ENCODE results near the gene SRBD1.

The SRBD1 gene

GRCh38 chr2:45353879-45354278, 257.2 kb downstream of the SRBD1 start:
- DNase-seq: no peak

GRCh38 chr2:45352506-45352905, 258.6 kb downstream of the SRBD1 start:
- DNase-seq: no peak

DNA sequence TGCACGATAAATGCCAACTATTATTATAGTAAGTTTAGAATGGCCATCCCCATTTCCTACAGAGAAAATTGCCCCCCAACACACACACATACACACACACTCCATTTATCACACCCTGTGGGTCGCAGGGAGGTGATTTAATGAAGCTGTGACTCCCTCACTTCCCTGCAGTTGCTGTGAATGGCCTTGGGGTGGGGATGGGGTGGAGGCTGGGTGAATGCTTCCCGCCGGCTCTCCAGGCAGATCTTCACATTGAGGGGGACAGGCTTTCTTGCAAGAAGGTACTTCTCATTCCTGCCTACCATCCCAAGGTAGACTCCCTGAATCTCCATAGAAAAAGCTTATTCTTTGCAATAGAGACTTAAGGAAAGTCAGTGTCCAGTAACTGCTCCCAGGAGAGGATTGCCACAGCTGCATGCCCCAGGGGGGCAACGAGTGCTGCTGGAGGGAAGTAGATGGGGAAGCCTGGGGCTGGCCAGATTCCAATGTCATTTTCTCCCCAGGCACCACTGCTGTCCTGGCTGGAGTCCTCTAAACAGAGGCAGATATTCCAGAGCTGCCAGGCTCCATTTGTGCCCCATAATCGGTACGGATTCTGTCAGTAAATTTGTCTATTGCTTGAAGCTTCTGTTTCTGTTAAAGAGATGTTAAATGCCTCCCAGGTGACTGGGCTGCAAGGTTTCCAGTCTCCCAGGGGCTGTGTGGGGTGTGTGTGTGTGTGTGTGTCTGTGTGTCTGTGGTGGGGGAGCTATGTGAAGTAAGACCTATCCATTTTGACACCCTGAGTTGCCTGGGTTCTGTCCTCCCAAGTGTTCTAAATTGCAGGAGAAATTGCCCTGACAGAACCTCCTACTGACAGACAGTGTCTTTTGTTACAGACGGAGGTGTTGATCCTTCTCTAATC, 265.5 kb downstream of the SRBD1 start:
- peak; percentile 88 to 95 for DNase-seq

DNA sequence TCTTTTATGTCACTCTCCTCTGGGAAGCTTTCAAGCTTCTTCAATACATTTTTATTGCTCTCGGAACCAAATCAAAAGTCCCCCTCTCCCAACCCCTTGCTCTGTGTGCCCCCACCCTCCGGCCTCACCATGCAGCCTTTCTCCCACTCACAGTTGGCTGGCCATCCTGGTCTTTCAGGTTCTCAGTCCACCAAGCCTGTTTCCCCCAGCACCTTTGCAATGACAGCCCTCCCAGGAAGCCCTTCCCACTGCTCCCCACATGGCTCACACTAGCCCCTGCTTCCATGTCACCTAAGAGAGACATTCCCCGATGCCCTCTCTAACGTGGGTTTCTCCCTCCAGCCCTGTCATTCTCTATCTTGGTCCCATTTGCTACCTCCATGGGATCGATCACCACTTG, 266.6 kb downstream of the SRBD1 start:
- DNase-seq: no peak

GRCh38 chr2:45344071-45344470, 267.0 kb downstream of the SRBD1 start:
- DNase-seq: no peak

DNA sequence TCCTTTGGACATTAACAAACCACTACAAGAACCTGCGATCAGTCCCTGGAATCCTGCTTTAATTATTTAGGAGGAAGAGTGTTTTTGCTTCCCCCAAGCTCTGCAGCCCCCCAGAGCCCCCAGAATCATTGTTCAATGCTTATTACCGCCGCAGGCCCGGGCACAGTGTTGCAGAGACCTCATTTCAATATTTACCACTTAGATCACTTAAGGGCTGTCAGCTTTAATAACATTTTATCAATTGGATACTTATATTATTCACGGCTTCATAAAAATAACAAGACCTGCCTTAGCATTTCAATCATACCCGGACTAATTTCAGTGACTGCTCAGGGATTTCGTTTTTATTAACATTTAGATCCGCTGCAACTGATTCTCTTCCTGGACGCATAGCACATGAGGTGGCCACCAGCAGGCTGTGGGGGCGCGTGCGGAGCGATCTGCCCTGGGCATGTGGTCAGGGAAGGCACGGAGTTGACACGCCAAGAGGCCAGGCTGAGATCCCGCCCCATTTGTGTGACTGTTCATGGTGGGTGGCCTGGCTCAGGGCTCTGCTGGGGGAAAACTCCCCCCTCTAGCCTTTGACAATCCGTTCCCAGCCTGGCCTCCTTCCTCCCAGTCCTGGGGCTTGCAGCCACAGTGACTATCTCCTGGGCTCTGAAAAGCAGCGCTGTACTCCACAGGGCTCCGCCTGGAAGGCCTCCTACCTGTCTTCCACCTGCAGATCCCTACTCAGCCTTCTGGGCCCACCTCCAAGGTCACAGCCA, 267.6 kb downstream of the SRBD1 start:
- peak in 1 of 2 experiments; percentile 27 for DNase-seq

DNA sequence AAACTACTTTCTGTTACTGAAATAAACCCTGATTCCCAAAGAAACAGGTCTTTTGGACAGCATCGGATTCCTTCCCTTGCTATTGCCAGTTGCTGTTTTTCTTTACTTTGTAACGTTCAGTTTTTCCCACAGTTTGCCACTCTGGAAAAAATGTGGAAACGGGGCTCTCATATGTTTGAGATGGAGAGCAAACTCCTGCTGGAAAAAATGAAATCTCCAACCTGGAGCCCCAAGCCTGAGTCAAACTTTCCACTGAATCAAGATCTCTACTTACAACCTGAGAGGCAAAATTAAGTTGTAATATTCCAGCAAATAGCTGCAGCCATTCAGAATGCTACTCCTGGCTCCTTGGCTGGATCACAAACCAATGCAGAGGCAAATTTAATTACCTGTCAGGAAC, 270.7 kb downstream of the SRBD1 start:
- DNase-seq: no peak

DNA sequence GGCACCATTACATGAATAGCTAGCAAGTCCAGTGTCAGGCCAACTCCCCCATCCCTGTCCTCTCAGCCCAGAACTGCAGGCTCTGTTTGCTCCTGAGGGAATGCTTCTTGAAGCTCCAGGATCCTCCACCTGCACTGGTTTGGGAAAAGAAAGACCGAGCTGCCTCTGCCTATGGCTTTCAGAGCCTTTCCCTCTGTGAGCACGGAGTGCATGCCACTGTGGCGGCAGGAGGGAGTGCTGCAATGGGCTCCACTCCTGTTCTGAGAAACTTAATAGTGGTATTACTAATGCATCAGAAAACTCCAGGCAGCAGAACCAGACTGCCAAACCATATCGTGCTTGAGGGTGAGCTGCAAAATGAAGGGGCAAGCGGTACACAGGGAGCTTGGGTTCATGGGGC, 271.8 kb downstream of the SRBD1 start:
- DNase-seq: no peak

Data from NCI-H2081 (cell line).